Glutamatergic neuron (in vitro differentiated cells): ENCODE data around the gene KLK12. TPM values are rescaled to one million over a fixed set of nuclear protein-coding genes. Genes with fewer than 3 reads are reported as not detected.

Experiments used
- DNase-seq: peaks from one replicate; pipeline ENCODE4 v3.0.0; 2022
- H3K27ac Mint-ChIP-seq: one replicate; pipeline ENCODE4 v1.8.0; 2020; ENCODE audit warnings: mild to moderate bottlenecking, mixed read lengths, inconsistent platforms; ENCODE audit not compliant: unreplicated experiment
- H3K27me3 Mint-ChIP-seq: one replicate; pipeline ENCODE4 v1.8.0; 2020; ENCODE audit warnings: mild to moderate bottlenecking, moderate library complexity, mixed read lengths, inconsistent platforms; ENCODE audit not compliant: unreplicated experiment
- H3K36me3 Mint-ChIP-seq: one replicate; pipeline ENCODE4 v1.8.0; 2020; ENCODE audit warnings: mild to moderate bottlenecking, mixed read lengths, inconsistent platforms; ENCODE audit not compliant: unreplicated experiment
- H3K4me1 Mint-ChIP-seq: one replicate; pipeline ENCODE4 v1.8.0; 2020; ENCODE audit warnings: mild to moderate bottlenecking, low read depth, mixed read lengths, inconsistent platforms; ENCODE audit not compliant: unreplicated experiment
- H3K4me3 Mint-ChIP-seq: one replicate; pipeline ENCODE4 v1.8.0; 2020; ENCODE audit warnings: mild to moderate bottlenecking, mixed read lengths, inconsistent platforms; ENCODE audit not compliant: unreplicated experiment
- H3K9me3 Mint-ChIP-seq: one replicate; pipeline ENCODE4 v1.8.0; 2020; ENCODE audit warnings: mild to moderate bottlenecking, moderate library complexity, mixed read lengths, inconsistent platforms; ENCODE audit not compliant: unreplicated experiment
- total RNA-seq: library from RNA; stranded (reverse); fragmentation: NEBNext Ultra II Directional; extraction: Animal tissue kit (Norgen Biotek cat#: 25700); gene quantifications from one replicate; pipeline ENCODE4 v1.2.1, GENCODE V29; 2021; ENCODE audit not compliant: unreplicated experiment
- TF ChIP-seq, protein P1 (sequence below): fragments of 200-600 bp; sonication (generic); IDR thresholded peaks from one replicate; pipeline ENCODE4 v1.5.0; 2021; ENCODE audit not compliant: partially characterized antibody, unreplicated experiment

KLK12 gene
- total RNA-seq, 1 donor from 2014 or later = 0.66 TPM

DNA sequence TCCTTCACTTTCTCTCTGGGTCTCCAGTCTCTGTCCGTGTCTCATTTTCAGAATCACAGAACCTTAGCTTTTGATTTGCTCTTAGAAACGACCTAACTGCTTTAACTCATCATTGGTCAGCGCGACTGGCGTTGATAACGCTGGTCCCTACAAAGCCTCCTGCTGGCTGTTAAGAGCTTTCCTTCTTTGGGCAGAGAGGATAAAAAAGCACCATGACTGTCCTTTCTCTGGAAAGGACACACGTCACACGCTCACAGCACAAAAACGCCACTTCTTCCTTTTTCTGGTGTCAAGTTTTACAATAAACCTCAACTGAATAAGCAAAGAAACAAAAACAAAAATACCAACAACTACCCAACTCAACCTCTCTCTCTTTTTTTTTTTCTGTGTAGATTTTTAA is 1.7 kb upstream of the KLK12 start:
- DNase-seq = no peak
- TF ChIP-seq, protein P1, sequence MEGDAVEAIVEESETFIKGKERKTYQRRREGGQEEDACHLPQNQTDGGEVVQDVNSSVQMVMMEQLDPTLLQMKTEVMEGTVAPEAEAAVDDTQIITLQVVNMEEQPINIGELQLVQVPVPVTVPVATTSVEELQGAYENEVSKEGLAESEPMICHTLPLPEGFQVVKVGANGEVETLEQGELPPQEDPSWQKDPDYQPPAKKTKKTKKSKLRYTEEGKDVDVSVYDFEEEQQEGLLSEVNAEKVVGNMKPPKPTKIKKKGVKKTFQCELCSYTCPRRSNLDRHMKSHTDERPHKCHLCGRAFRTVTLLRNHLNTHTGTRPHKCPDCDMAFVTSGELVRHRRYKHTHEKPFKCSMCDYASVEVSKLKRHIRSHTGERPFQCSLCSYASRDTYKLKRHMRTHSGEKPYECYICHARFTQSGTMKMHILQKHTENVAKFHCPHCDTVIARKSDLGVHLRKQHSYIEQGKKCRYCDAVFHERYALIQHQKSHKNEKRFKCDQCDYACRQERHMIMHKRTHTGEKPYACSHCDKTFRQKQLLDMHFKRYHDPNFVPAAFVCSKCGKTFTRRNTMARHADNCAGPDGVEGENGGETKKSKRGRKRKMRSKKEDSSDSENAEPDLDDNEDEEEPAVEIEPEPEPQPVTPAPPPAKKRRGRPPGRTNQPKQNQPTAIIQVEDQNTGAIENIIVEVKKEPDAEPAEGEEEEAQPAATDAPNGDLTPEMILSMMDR = no peak
- Mint-ChIP-seq H3K27me3 (peaks cover 3% of the 10 kb centered on the region), H3K27ac (no peak overlapping the region), H3K36me3 (no peaks in the 10 kb centered on the region), H3K4me3 (no peak overlapping the region), H3K4me1 (peaks cover 4% of the 10 kb centered on the region), H3K9me3 (peaks cover 2% of the 10 kb centered on the region)

DNA sequence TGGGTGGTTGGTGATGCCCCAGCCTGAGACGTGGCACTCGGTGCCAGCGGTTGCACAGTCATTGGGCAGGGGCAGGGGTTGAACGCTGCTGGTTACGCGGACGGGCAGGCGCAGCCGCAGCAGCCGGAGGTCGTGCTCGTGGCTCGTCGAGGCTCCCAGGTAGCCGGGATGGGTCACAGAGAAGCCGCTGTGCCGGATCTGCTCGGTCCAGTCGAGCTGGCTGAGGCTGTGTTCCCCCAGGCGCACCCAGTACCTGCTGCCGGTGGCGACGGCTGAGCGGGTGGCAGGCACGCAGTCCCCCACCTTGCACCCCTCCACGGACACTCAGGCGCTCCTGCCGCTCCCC is 2.9 kb downstream of the KLK12 start:
- Mint-ChIP-seq H3K27ac (no peak overlapping the region), H3K9me3 (peaks cover 4% of the 10 kb centered on the region), H3K27me3 (peaks cover 6% of the 10 kb centered on the region), H3K4me1 (peaks cover 4% of the 10 kb centered on the region), H3K36me3 (peaks cover 1% of the 10 kb centered on the region), H3K4me3 (no peak overlapping the region)
- TF ChIP-seq, protein P1 = no peak
- no peak for DNase-seq

DNA sequence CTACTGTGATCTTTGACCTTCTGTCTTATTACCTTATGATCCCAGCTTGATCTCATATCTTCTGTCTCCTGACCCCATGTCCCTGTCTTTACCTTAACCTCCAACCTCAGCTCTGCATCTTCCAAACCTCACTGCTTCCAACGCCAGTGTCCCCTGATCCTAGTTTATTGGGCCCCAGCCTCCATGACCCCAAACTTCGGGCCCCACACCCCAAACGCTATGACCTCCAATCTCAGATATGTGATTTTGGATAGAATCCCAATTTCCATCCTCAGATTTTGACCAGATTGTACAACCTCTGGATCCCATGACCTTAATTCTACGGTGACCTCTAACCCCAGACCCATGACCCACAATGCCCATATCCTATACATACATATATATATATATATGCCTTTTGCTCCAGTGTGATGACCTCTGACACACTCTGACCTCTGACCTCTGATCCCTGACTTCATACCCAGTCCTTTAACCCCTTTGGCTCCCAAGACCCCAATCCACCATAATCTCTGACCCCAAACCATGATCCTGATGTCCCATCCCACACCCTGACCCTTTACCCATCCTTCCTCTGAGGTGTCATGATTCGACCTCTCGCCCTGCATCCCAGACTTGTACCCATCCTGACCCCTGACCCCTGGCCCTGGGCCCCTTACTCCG is 3.5 kb downstream of the KLK12 start:
- TF ChIP-seq, protein P1 = no peak
- Mint-ChIP-seq H3K27me3 (peaks cover 9% of the 10 kb centered on the region), H3K27ac (no peak overlapping the region), H3K4me1 (peaks cover 4% of the 10 kb centered on the region), H3K4me3 (no peak overlapping the region), H3K36me3 (peaks cover 4% of the 10 kb centered on the region), H3K9me3 (peaks cover 4% of the 10 kb centered on the region)
- no peak for DNase-seq

DNA sequence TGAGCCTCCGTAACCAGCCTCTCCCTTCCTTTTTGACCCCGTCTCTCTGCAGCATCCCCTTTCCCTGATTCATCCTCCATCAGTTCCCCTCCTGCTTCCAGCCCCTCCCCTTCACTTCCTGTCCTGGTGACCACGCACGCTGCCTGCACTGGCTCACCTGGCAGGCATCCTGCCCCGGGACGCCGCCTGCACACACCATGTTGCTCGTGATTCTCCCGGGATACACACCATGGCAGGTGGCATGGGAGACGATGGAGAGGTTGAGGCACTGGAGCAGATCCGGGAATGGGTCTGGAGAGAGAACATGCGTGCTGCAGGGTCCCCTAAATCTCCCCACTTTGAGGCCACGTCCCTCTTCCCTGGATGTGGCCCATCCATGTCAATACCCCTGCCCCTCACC is 4.2 kb downstream of the KLK12 start:
- no peak for DNase-seq
- Mint-ChIP-seq H3K4me3 (no peak overlapping the region), H3K4me1 (peaks cover 4% of the 10 kb centered on the region), H3K9me3 (peaks cover 4% of the 10 kb centered on the region), H3K36me3 (peaks cover 4% of the 10 kb centered on the region), H3K27ac (no peak overlapping the region), H3K27me3 (peaks cover 9% of the 10 kb centered on the region)
- TF ChIP-seq, protein P1 = no peak

DNA sequence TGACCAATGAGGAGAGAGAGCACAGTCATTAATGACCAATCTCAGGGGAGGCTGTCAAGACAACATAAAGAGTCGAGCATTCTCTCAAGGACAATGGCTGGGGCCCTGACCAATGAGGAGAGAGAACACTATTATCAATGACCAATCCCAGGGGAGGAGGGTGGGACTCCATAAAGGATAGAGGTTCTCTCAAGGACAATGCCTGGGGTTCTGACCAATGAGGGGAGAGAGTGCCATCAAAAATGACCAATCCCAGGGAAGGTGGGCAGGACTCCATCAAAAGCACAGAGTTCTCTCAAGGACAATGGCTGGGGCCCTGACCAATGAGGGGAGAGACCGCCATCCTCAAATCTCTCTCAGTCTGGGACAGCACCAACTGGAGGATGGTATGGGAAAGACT is 5.1 kb downstream of the KLK12 start:
- Mint-ChIP-seq H3K4me3 (no peak overlapping the region), H3K36me3 (peaks cover 4% of the 10 kb centered on the region), H3K27ac (no peak overlapping the region), H3K9me3 (peaks cover 4% of the 10 kb centered on the region), H3K4me1 (peaks cover 2% of the 10 kb centered on the region), H3K27me3 (peaks cover 9% of the 10 kb centered on the region)
- DNase-seq = no peak
- TF ChIP-seq, protein P1 = no peak
